DMS153 treated with DMSO at 0.1 percent for 48 hours (cell line): Measurements from ENCODE around the gene MYO1E.
"Not testable (repeated sequence)": the region's sequence is repeated elsewhere in the genome, so short reads cannot be mapped to it uniquely, and the experiment has no call there.

Experiments
- DNase-seq: peaks from one replicate; lab custom pipeline; 2025; ENCODE audit not compliant: unreplicated experiment; lab: John Stamatoyannopoulos, UW

MYO1E gene

GRCh38 chr15:59295261-59296001 is 77.2 kb downstream of the MYO1E start:
- DNase-seq, result no peak

GRCh38 chr15:59294574-59295260 is 78.0 kb downstream of the MYO1E start:
- no peak for DNase-seq

- no peak for DNase-seq
Measured at GRCh38 chr15:59292442-59293151, 80.1 kb downstream of the MYO1E start.

- DNase-seq, result no peak
Measured at GRCh38 chr15:59291213-59291549, 81.5 kb downstream of the MYO1E start.

- DNase-seq, result no peak
Measured at GRCh38 chr15:59290295-59291212, 82.1 kb downstream of the MYO1E start.

GRCh38 chr15:59289574-59289973 is 83.1 kb downstream of the MYO1E start:
- no peak for DNase-seq

- DNase-seq, result no peak
Measured at GRCh38 chr15:59283717-59284391, 88.8 kb downstream of the MYO1E start.

GRCh38 chr15:59282515-59283337 is 89.9 kb downstream of the MYO1E start:
- no peak for DNase-seq

- no peak for DNase-seq
Measured at GRCh38 chr15:59281699-59282098, 91.0 kb downstream of the MYO1E start.

- no peak for DNase-seq
Measured at GRCh38 chr15:59280855-59281254, 91.8 kb downstream of the MYO1E start.

- not testable (repeated sequence) for DNase-seq
Measured at GRCh38 chr15:59280292-59280691, 92.4 kb downstream of the MYO1E start.

- no peak for DNase-seq
Measured at GRCh38 chr15:59279023-59279422, 93.6 kb downstream of the MYO1E start.

GRCh38 chr15:59278120-59278519 is 94.6 kb downstream of the MYO1E start:
- no peak for DNase-seq

- DNase-seq, result no peak
Measured at GRCh38 chr15:59276225-59277178, 96.2 kb downstream of the MYO1E start.

- DNase-seq, result no peak
Measured at GRCh38 chr15:59274126-59274970, 98.3 kb downstream of the MYO1E start.

GRCh38 chr15:59273234-59273633 is 99.4 kb downstream of the MYO1E start:
- no peak for DNase-seq

GRCh38 chr15:59271595-59272201 is 101.0 kb downstream of the MYO1E start:
- no peak for DNase-seq
